Muscle layer of duodenum (tissue), 2 donors: Measurements from ENCODE around the gene UNC13A.
"Not testable (repeated sequence)": the region's sequence is repeated elsewhere in the genome, so short reads cannot be mapped to it uniquely, and the experiment has no call there.

ENCODE experiments used
- H3K27ac ChIP-seq: one replicate; pipeline ENCODE4 v1.7.0; 2013; ENCODE audit warnings: mild to moderate bottlenecking, low read length
- H3K27me3 ChIP-seq: one replicate; pipeline ENCODE4 v1.7.0; 2013; ENCODE audit warnings: low read depth, mild to moderate bottlenecking, control low read depth, low read length
- H3K36me3 ChIP-seq, 2 donors: one replicate each; pipeline ENCODE4 v1.7.0; 2013; ENCODE audit warnings: low read length in 2 of 2, control low read depth in 1 of 2, mild to moderate bottlenecking in 1 of 2; ENCODE audit not compliant: insufficient read depth in 2 of 2, control insufficient read depth in 1 of 2
- H3K4me1 ChIP-seq, 2 donors: one replicate each; pipeline ENCODE4 v1.7.0; 2013; ENCODE audit warnings: low read length in 2 of 2, mild to moderate bottlenecking in 2 of 2, control low read depth in 1 of 2, moderate library complexity in 1 of 2; ENCODE audit not compliant: insufficient read depth in 2 of 2, control insufficient read depth in 1 of 2
- H3K4me3 ChIP-seq, 2 donors: one replicate each; pipeline ENCODE4 v1.7.0; 2013; ENCODE audit warnings: low read length in 2 of 2, low read depth in 1 of 2, mild to moderate bottlenecking in 1 of 2
- H3K9me3 ChIP-seq, 2 donors: one replicate each; pipeline ENCODE4 v1.7.0; 2013; ENCODE audit warnings: low read length in 2 of 2, control low read depth in 1 of 2, mild to moderate bottlenecking in 1 of 2; ENCODE audit not compliant: control insufficient read depth in 1 of 2
- donor health status: healthy.

Gene UNC13A

DNA sequence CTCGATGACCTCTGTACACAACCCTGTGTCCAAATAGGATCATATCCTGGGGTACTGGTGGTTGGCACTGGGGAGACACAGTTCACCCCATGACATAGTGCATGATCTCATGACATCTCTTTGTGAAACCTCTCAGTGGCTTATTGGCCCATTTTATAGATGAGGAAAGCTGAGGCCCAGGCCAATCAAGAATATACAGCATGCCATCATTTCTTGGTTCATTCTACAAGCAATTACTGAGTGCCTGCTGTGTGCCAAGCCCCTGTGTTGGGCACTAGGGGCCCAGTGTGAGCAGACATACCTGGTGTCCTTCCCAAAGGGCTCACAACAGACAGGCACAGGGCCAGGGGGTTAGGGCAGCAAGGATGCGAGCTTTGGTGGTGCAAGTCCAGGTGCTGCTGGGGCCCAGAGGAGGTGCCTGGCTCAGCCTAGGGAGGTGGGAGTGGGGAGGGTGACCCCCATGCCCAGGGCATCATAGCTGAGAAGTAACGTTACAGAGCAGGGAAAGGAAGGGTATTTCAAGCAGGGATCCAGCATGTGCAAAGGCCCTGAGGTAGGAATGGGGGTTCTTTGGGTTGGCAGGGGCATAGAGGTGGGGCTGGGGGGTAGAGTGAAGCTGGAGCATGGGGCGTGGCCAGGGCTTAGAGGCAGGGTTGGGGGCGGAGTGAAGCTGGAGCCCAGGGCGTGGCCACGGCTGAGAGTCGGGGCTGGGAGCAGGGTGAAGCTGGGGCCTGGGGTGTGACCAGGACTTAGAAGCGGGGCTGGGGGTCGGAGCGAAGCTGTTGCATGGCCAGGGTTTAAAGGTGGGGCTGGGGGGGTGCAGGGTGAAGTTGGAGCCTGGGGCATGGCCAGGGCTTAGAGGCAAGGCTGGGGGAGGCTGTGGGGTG is 112.0 kb downstream of the UNC13A start:
- Histone ChIP-seq H3K36me3 (peaks cover 21 to 45% of the 10 kb centered on the region in 2 donors), H3K4me1 (no peaks in the 10 kb centered on the region), H3K4me3 (no peak overlapping the region), H3K27ac (no peak overlapping the region), H3K27me3 (no peaks in the 10 kb centered on the region), H3K9me3 (no peaks in the 10 kb centered on the region)

DNA sequence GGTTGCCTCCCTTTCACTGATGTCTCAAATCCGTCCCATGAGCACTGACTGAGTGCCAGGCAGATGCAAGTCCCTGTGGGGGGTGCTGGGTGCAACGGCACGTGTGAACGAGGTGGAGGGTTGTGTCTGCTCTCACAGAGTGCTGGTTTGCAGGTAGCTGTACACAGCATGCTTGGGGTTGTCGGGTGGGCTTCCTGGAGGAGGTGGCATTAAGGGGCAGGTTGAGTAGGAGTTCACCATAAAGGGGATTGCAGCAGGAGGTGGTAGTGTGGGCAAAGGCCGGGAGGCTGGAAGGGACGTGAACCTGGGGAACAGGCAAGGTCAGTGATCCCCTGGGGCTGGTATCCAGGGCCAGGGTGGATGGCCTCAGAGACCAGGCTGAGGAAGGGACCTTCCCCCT is 115.5 kb downstream of the UNC13A start:
- Histone ChIP-seq H3K9me3 (no peaks in the 10 kb centered on the region), H3K27ac (no peak overlapping the region), H3K4me1 (no peaks in the 10 kb centered on the region), H3K27me3 (no peaks in the 10 kb centered on the region), H3K36me3 (peaks cover 23 to 49% of the 10 kb centered on the region in 2 donors), H3K4me3 (no peak overlapping the region)

DNA sequence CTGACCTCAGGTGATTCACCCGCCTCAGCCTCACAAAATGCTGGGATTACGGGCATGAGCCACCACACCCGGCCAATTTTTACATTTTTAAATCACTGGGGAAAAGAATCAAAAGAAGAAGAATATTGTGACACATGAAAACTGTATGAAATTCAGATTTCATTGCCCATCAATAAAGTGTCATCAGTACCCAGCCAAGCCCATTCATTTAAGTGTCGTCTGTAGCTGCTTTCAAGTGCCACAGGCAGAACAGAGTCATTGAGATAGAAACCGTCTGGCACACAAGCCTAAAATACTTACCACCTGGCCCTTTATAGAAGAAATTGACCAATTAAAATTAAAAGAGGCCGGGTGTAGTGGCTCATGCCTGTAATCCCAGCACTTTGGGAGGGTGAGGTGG is 117.4 kb downstream of the UNC13A start:
- H3K4me1 ChIP-seq: no peaks in the 10 kb centered on the region
- peaks cover 19 to 59% of the 10 kb centered on the region in 2 donors for H3K36me3 ChIP-seq
- H3K9me3 ChIP-seq: no peaks in the 10 kb centered on the region
- H3K27me3 ChIP-seq: no peaks in the 10 kb centered on the region
- no peak overlapping the region for H3K4me3 ChIP-seq
- H3K27ac ChIP-seq: no peak overlapping the region

DNA sequence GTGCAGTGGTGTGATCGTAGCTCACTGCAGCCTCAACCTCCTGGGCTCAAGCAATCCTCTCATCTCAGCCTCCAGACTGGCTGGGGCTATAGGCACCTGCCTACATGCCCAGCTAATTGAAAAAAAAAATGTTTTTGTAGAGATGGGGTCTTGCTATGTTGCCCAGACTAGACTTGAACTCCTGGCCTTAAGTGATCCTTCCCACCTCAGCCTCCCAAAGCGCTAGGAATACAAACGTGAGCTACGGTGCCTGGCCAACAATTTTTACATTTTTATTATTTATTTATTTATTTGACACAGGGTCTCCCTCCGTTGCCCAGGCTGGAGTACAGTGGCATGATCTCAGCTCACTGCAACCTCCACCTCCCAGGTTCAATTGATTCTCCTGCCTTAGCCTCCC is 117.9 kb downstream of the UNC13A start:
- not testable (repeated sequence) for H3K27me3 ChIP-seq, H3K27ac ChIP-seq, H3K9me3 ChIP-seq, H3K4me3 ChIP-seq, H3K4me1 ChIP-seq
- H3K36me3 ChIP-seq: peaks cover 17 to 64% of the 10 kb centered on the region in 2 donors

DNA sequence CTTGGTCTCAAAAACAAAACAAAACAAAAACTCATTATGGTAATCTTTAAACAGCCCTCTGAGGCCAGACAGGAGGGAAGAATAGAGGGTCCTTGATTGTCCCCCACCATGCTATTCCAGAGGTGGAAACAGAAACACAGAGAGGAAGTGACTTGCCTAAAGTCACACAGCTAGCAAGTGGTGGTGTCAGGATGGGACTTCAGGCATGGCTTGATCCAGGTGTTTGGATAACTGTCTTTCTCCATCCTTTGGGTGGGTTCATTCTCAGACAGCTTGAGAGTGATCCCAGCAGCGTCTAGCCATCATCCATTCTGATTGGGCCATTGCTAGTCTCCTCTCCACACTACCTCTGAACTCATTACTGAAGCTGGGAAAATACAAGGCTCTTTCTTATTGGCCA is 120.2 kb downstream of the UNC13A start:
- Histone ChIP-seq H3K36me3 (peaks cover 17 to 59% of the 10 kb centered on the region in 2 donors), H3K27ac (no peak overlapping the region), H3K9me3 (no peaks in the 10 kb centered on the region), H3K4me1 (no peaks in the 10 kb centered on the region), H3K4me3 (no peak overlapping the region), H3K27me3 (no peaks in the 10 kb centered on the region)

DNA sequence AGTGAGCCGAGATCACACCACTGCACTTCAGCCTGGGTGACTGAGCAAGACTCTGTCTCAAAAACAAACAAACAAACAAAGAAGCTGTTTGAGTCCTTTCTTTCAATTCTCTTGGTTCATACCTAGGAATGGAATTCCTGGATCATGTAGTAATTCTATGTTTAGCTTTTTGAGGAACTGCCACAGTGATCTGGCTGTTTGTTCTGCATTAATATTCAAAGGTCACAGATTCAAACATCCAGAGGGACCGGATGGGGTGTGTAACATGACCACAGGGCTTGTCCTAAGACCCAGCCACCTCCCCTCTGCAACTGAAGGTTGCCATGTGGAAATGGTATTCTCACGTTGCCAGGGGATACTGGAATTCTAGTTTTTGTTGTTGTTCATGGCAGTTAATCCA is 122.5 kb downstream of the UNC13A start:
- no peak overlapping the region for H3K4me3 ChIP-seq
- no peak overlapping the region for H3K27ac ChIP-seq
- no peaks in the 10 kb centered on the region for H3K4me1 ChIP-seq
- peaks cover 12 to 52% of the 10 kb centered on the region in 2 donors for H3K36me3 ChIP-seq
- no peaks in the 10 kb centered on the region for H3K27me3 ChIP-seq
- no peaks in the 10 kb centered on the region for H3K9me3 ChIP-seq

DNA sequence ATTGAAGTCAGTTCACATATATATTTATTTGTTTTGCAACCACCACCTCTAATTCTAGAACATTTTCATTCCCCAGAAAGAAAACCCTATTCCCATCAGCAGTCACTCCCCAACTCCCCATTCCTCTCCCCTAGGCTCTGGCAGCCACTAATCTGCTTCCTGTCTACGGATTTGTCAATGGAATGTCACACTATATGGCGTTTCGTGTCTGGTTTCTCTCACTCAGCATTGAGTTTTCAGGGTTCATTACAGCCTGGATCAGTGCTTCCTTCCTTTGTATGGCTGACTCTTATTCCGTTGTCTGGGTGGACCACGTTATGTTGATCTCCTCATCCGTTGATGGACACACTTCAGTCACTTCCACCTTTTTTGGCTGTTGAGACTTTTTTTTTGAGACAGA is 123.4 kb downstream of the UNC13A start:
- H3K4me3 ChIP-seq: no peak overlapping the region
- H3K9me3 ChIP-seq: no peaks in the 10 kb centered on the region
- no peaks in the 10 kb centered on the region for H3K27me3 ChIP-seq
- no peak overlapping the region for H3K27ac ChIP-seq
- H3K36me3 ChIP-seq: peaks cover 12 to 61% of the 10 kb centered on the region in 2 donors
- H3K4me1 ChIP-seq: no peaks in the 10 kb centered on the region

DNA sequence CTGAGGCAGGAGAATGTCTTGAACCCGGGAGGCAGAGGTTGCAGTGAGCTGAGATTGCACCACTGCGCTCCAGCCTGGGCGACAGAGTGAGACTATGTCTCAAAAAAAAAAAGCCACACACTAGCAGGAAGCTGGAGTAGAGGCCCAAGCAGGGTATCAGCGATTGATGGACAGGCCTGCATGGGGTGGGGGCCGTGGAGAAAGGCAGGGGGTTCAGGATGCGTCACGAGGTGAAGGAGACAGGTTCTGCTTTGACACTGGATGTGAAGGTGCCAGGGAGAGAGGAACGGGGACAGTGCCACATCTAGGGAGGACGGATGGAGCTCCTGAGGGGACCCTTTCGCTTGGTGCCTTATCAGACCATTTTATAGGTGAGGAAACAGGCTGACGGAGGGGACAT is 125.6 kb downstream of the UNC13A start:
- no peak overlapping the region for H3K27ac ChIP-seq
- peaks cover 9 to 49% of the 10 kb centered on the region in 2 donors for H3K36me3 ChIP-seq

DNA sequence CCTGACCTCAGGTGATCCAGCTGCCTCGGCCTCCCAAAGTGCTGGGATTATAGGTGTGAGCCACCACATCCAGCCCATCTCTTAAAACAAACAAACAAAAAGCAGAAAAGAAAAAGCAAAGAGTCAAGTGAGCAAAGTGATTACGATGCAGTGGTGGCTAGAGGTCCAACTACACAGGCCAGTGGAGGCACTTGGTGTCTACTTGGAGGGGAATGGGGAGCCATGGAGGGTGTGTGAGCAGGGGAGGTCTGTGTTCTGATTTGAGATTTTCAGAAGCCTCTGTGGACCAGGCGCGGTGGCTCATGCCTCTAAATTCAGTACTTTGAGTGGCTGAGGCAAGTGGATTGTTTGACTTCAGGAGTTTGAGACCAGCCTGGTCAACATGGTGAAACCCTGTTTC is 126.1 kb downstream of the UNC13A start:
- no peaks in the 10 kb centered on the region for H3K9me3 ChIP-seq
- peaks cover 9 to 45% of the 10 kb centered on the region in 2 donors for H3K36me3 ChIP-seq
- no peak overlapping the region for H3K27ac ChIP-seq
- no peaks in the 10 kb centered on the region for H3K4me1 ChIP-seq
- no peaks in the 10 kb centered on the region for H3K27me3 ChIP-seq
- no peak overlapping the region for H3K4me3 ChIP-seq

More for the DNA sequence above, 125.6 kb downstream of the UNC13A start:
- Histone ChIP-seq H3K4me3 (no peak overlapping the region), H3K9me3 (no peaks in the 10 kb centered on the region), H3K27me3 (no peaks in the 10 kb centered on the region), H3K4me1 (no peaks in the 10 kb centered on the region)

DNA sequence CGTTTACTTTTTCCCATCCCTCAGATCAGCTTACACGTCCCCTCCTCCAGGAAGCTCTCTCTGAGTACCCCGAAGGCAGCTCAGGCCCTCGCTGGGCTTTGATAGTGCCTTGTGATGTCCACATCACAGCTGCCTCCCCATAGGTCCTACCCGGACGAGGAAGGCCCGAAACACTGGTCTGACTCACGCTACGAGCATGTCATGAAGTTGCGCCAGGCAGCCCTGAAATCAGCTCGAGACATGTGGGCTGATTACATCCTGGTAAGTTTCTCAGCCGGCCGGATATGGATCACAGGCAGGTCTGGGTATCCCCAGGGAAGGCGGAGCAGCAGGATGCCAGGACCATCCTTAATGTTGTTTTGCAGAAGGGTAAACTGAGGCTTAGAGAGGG is 128.0 kb downstream of the UNC13A start:
- H3K27me3 ChIP-seq: no peaks in the 10 kb centered on the region
- H3K4me1 ChIP-seq: peaks cover 3 to 4% of the 10 kb centered on the region in 2 donors
- no peaks in the 10 kb centered on the region for H3K9me3 ChIP-seq
- no peak overlapping the region for H3K27ac ChIP-seq
- H3K4me3 ChIP-seq: no peak overlapping the region
- H3K36me3 ChIP-seq: peaks cover 9 to 32% of the 10 kb centered on the region in 2 donors

DNA sequence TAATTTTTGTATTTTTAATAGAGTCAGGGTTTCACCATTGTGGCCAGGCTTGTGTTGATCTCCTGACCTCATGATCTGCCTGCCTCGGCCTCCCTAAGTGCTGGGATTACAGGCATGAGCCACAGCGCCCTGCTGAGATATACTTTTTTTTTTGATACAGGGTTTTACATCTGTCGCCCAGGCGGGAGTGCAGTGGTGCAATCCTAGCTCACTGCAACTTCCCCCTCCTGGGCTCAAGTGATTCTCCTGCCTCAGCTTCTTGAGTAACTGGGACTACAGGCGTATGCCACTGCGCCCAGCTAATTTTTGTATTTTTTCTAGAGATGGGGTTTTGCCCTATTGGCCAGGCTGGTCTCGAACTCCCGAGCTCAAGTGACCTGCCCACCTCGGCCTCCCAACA is 130.7 kb downstream of the UNC13A start:
- no peaks in the 10 kb centered on the region for H3K27me3 ChIP-seq
- no peak overlapping the region for H3K27ac ChIP-seq
- H3K9me3 ChIP-seq: no peaks in the 10 kb centered on the region
- H3K4me1 ChIP-seq: peaks cover 3 to 4% of the 10 kb centered on the region in 2 donors
- no peak overlapping the region for H3K4me3 ChIP-seq
- peaks cover 9 to 27% of the 10 kb centered on the region in 2 donors for H3K36me3 ChIP-seq

DNA sequence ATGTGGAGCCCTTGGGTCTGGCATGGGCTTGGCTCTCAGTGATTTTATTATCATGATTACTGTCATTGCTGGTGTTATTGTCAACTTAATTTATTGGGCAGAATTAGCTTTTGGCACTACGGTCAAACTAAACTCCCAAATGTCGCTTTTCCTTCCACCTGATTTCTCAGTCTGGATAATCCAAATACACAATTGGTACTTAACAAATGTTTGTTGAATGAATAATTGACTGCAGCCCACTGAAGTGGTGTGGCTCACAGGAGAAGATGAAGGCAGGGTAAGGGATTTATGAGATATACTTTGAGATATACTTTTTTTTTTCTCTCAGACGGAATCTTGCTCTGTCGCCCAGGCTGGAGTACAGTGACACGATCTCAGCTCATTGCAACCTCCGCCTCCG is 131.2 kb downstream of the UNC13A start:
- Histone ChIP-seq H3K4me1 (peaks cover 3 to 4% of the 10 kb centered on the region in 2 donors), H3K27me3 (no peaks in the 10 kb centered on the region), H3K4me3 (peak overlapping the region; percentile 93 to 99), H3K27ac (no peak overlapping the region), H3K36me3 (peaks cover 7 to 23% of the 10 kb centered on the region in 2 donors), H3K9me3 (no peaks in the 10 kb centered on the region)
